Type B pancreatic cell (in vitro differentiated cells): Measurements from ENCODE around the gene ENTHD1. TPM values are rescaled to one million over a fixed set of nuclear protein-coding genes. Genes with fewer than 3 reads are reported as not detected.

ENCODE experiments used
- DNase-seq: peaks from one replicate; pipeline ENCODE4 v3.0.0; 2021; ENCODE audit warnings: mixed read lengths; ENCODE audit not compliant: unreplicated experiment; ENCODE audit errors: extremely low spot score
- H3K27ac Mint-ChIP-seq: 2 replicates; pipeline ENCODE4 v1.8.0; 2021; ENCODE audit warnings: mild to moderate bottlenecking, mixed read lengths
- H3K27me3 Mint-ChIP-seq: 2 replicates; pipeline ENCODE4 v1.8.0; 2021; ENCODE audit warnings: mixed read lengths
- H3K36me3 Mint-ChIP-seq: 2 replicates; pipeline ENCODE4 v1.8.0; 2021; ENCODE audit warnings: mixed read lengths
- H3K4me1 Mint-ChIP-seq: one replicate; pipeline ENCODE4 v1.8.0; 2021; ENCODE audit warnings: mixed read lengths; ENCODE audit not compliant: unreplicated experiment
- H3K4me3 Mint-ChIP-seq: 2 replicates; pipeline ENCODE4 v1.8.0; 2021; ENCODE audit warnings: mild to moderate bottlenecking, mixed read lengths
- H3K9me3 Mint-ChIP-seq: 2 replicates; pipeline ENCODE4 v1.8.0; 2021; ENCODE audit warnings: mixed read lengths
- total RNA-seq: library from RNA; stranded (reverse); gene quantifications from 2 replicates; pipeline ENCODE4 v1.2.1, GENCODE V29; 2021; ENCODE audit warnings: low replicate concordance
- TF ChIP-seq, protein P1 (sequence below): fragments of 200-600 bp; sonication (generic); conservative IDR thresholded peaks from 2 replicates; pipeline ENCODE4 v1.5.0; 2021; ENCODE audit warnings: antibody characterized with exemption, mild to moderate bottlenecking

The ENTHD1 gene
- total RNA-seq, 1 donor from 2014 or later, result not detected

DNA sequence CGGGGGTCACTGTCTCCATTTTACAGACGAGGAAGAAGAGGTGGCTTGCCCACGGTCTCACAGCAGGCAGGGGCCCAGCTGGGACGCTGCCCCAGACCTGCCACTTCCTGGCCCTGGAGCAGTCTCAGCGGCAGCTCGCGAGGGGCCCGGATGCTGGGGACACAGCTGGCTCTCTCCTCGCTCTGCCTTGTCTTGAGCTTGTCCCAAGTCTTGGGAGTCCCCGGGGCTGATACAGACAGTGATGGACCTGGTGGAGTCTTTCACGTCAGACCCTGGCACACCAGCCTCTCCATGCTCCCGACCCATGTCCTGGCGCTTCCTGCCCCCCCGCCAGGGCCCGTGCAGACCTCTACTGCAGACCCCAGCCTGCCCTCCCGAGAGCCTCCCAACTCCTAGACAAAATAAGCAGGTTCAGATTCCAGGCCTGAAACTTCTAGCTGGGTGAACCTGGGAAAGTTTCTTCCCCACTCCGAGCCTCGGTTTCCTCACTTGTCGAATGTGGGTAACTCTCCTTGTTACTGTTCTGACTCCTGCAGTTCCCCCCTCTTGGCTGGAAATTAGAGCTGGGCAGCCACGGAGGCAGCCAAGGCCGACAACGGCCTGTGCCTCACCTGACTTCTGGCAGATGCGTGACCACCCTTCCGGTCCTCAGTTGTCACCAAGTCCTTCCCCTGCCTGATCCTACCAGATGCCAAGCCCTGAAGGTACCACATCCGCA, 177.6 kb downstream of the ENTHD1 start:
- H3K36me3 Mint-ChIP-seq, result no peaks in the 10 kb centered on the region
- H3K27ac Mint-ChIP-seq, result no peak overlapping the region
- no peaks in the 10 kb centered on the region for H3K9me3 Mint-ChIP-seq
- H3K4me1 Mint-ChIP-seq, result peaks cover 24% of the 10 kb centered on the region
- peaks cover 29% of the 10 kb centered on the region for H3K27me3 Mint-ChIP-seq
- no peak overlapping the region for H3K4me3 Mint-ChIP-seq
- no peak for DNase-seq
- TF ChIP-seq, protein P1, sequence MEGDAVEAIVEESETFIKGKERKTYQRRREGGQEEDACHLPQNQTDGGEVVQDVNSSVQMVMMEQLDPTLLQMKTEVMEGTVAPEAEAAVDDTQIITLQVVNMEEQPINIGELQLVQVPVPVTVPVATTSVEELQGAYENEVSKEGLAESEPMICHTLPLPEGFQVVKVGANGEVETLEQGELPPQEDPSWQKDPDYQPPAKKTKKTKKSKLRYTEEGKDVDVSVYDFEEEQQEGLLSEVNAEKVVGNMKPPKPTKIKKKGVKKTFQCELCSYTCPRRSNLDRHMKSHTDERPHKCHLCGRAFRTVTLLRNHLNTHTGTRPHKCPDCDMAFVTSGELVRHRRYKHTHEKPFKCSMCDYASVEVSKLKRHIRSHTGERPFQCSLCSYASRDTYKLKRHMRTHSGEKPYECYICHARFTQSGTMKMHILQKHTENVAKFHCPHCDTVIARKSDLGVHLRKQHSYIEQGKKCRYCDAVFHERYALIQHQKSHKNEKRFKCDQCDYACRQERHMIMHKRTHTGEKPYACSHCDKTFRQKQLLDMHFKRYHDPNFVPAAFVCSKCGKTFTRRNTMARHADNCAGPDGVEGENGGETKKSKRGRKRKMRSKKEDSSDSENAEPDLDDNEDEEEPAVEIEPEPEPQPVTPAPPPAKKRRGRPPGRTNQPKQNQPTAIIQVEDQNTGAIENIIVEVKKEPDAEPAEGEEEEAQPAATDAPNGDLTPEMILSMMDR, result no peak

DNA sequence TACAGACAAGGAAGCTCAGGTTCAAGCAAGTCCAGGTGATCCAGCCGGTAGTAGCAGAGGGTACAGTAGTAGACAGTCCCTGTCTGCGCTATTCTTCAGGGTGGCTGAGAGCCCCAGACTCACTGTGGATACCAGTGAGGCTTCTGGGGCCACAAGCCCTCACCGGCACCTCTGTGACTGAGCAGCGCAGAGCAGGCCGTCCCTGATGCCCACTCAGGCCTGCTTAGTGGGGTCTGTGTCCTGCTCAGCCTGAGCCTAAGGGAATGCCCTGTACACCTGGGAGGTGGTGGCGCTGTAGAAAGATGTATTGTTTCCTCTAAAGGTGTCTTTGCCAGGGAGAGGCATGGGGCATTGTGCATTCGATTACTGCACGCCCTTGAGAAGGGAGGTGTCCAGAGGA, 179.2 kb downstream of the ENTHD1 start:
- H3K9me3 Mint-ChIP-seq, result no peaks in the 10 kb centered on the region
- peaks cover 38% of the 10 kb centered on the region for H3K27me3 Mint-ChIP-seq
- H3K27ac Mint-ChIP-seq, result no peak overlapping the region
- TF ChIP-seq, protein P1, result no peak
- no peak for DNase-seq
- peaks cover 14% of the 10 kb centered on the region for H3K4me1 Mint-ChIP-seq
- no peak overlapping the region for H3K4me3 Mint-ChIP-seq
- no peaks in the 10 kb centered on the region for H3K36me3 Mint-ChIP-seq

DNA sequence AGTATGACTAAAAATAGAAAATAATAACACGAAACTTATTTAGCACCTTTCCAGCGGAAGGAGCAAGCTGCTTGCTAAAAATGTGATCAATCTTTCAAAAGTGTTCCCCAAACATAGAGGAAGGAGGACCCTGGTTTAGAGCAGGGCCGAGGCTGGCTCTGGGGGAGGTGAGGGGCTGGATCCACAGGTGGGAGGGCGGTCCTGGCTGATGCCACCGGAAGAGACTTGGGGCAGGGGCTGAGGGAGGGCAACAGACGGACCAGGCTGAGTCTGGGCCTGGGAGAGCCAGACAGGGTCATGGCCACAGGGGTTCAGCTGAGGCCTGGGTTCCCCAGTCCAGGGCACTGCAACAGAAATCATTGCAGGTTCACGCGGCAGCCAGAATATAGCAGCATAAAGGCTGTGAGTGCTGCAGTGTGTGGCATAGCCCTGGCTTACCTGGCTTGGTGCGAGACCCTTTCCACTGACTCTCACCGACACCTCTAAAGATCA, 179.7 kb downstream of the ENTHD1 start:
- TF ChIP-seq, protein P1, result no peak
- peaks cover 14% of the 10 kb centered on the region for H3K4me1 Mint-ChIP-seq
- no peak for DNase-seq
- H3K27ac Mint-ChIP-seq, result no peak overlapping the region
- H3K27me3 Mint-ChIP-seq, result peaks cover 41% of the 10 kb centered on the region
- H3K4me3 Mint-ChIP-seq, result no peak overlapping the region
- no peaks in the 10 kb centered on the region for H3K9me3 Mint-ChIP-seq
- no peaks in the 10 kb centered on the region for H3K36me3 Mint-ChIP-seq

DNA sequence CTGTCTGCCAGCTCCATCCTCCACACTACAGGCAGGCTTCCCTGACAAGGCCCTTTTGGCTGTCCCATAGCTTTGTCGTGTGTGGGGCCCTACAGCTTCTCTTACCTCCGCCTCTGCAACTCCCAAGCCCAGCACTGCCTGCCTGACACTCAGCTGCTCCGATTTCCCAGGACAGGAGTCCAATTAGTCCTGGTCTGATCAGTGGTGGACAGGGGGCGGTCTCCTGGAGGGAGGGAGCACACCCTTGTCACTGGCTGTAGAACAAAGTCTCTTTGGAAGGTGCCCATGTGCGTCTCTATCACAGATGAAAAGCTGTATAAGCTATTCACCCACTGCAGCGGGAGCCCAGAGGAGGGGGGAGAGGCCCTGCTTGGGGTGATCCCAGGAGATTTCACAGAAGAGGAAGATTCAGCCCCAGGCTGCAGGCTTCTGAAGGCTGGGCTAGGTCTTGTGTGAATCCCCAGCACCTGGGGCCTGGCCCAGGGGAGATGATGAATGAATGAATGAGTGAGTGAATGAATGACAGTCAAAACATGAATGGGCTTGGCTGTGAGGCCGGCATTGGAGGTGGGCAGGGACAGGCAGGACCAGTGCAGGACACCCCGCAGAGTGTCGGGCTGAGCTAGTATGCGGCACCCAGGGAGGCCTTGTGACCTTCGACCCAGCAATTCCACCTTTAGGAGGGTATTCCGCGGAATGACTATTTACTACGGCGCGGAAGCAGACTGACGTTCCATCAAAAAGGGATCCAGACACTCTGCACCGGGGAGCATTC, 180.6 kb downstream of the ENTHD1 start:
- TF ChIP-seq, protein P1, result no peak
- no peak overlapping the region for H3K4me3 Mint-ChIP-seq
- H3K4me1 Mint-ChIP-seq, result peaks cover 14% of the 10 kb centered on the region
- no peak for DNase-seq
- H3K27ac Mint-ChIP-seq, result no peak overlapping the region
- H3K36me3 Mint-ChIP-seq, result no peaks in the 10 kb centered on the region
- H3K27me3 Mint-ChIP-seq, result peaks cover 47% of the 10 kb centered on the region
- no peaks in the 10 kb centered on the region for H3K9me3 Mint-ChIP-seq

DNA sequence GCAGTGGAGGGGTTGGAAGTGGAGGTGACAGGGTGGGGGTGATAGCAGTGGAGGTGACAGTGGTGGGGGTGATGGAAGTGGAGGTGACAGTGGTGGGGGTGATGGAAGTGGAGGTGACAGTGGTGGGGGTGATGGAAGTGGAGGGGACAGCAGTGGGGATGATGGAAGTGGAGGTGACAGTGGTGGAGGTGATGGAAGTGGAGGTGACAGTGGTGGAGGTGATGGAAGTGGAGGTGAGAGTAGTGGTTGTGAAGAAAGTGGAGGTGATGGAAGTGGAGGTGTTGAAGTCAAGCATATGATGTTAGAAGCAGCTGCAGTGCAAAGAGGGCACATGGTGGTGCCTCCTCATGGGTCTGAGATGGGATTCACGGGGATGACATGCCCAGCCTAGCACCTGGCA, 181.5 kb downstream of the ENTHD1 start:
- Mint-ChIP-seq H3K27me3 (peaks cover 46% of the 10 kb centered on the region), H3K27ac (no peak overlapping the region), H3K9me3 (no peaks in the 10 kb centered on the region), H3K36me3 (no peaks in the 10 kb centered on the region), H3K4me1 (peaks cover 10% of the 10 kb centered on the region), H3K4me3 (no peak overlapping the region)
- no peak for DNase-seq
- TF ChIP-seq, protein P1, result no peak
